Frontal cortex (tissue), 4 donors: Measurements from ENCODE around the gene AKAP11. TPM values are rescaled to one million over a fixed set of nuclear protein-coding genes. Genes with fewer than 3 reads are reported as not detected.

Source experiments
- DNase-seq, 2 donors: peaks; one replicate each; pipeline ENCODE4 v3.0.0; 2012; ENCODE audit warnings: low spot score in 2 of 2
- FAIRE-seq: peaks from 2 replicates; lab custom pipeline; 2012; peaks lifted over from hg19 to GRCh38; lab: Jason Lieb, UNC
- total RNA-seq: library from RNA; depleted of rRNA; stranded (reverse); fragments of >200 nt; gene quantifications from one replicate; pipeline ENCODE4 v1.2.3, GENCODE V29; 2014
- donor health status: control.
- donor health status: control.
- donor health status: control.

AKAP11 gene
- total RNA-seq, 1 donor from 2014 or later, result 76.2 TPM

DNA sequence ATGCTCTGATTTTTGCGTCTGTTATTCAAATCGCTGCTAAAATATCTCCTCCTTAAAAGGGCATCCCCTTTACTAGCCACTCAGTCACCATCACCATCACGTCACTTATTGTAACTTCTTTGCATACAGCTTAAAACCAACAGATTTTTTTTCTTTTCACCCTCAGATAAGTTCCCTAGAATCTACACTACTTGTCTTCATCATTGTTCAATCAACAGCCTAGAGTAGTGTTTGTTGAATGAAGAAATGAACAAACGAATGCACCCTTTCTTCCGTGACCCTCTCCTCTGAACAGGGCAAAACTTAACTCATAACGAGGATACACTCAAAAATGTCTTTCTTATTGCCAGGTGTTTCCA, 1.1 kb upstream of the AKAP11 start:
- DNase-seq, result no peak
- FAIRE-seq, result no peak

DNA sequence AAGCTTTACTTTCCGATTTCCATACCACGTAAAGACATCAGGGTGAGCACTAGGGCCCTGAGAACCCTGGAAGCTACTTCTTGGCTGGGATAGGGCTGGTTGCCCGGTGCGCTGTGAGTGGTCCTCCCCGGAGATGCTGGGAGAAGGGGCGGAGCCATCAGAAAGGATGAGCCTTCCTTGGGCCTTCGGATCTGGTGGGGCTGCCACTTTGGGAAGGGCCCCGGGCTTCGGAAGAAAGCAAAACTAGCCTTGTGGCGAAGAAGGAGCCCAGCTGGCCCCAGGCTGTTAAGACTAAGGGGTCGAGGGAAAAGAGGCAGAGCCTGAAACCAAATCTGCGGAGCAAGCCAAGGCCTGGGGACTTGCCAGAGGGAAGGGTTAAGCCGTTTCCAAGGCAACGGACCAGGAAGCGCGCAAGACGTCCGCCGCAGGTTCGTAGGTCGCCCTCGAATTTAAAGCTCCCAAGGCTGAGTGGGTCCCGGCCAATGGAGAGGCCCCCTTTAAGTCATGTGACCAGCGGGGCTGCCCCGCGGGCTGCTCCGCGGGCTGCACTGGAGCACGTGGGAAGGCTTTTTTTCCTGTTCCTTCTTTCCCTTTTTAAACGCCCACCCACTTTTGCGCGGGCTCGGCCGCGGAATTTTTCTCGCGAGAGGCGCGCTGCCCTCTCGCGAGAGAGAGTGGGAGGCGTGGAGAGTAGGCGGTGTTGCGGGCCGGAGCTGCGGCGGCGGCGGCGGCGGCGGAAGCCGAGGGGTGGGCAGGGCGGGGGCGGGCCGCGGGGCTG, 426 bp upstream of the AKAP11 start:
- FAIRE-seq, result peak; percentile 56

DNA sequence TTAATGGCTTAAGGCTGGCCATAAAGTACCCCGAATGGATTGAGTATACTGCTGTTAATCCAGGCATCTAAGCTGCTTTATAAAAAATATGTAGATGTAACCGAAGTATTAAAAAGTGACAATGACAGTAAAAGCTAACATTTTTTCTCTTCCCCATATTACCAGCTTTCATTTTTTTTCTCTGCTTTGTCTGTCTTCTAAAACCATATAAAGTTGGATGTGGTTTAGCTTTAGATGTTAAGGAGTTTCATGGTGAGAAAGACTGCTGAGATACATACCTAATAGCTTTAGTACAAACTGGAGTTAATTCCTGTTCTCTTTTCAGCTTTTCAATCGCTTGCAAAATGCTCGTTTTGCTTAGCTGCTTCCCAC, 838 bp downstream of the AKAP11 start:
- DNase-seq (no peak), FAIRE-seq (no peak)

More for the DNA sequence above, 426 bp upstream of the AKAP11 start:
- peak; percentile 89 to 90 for DNase-seq

DNA sequence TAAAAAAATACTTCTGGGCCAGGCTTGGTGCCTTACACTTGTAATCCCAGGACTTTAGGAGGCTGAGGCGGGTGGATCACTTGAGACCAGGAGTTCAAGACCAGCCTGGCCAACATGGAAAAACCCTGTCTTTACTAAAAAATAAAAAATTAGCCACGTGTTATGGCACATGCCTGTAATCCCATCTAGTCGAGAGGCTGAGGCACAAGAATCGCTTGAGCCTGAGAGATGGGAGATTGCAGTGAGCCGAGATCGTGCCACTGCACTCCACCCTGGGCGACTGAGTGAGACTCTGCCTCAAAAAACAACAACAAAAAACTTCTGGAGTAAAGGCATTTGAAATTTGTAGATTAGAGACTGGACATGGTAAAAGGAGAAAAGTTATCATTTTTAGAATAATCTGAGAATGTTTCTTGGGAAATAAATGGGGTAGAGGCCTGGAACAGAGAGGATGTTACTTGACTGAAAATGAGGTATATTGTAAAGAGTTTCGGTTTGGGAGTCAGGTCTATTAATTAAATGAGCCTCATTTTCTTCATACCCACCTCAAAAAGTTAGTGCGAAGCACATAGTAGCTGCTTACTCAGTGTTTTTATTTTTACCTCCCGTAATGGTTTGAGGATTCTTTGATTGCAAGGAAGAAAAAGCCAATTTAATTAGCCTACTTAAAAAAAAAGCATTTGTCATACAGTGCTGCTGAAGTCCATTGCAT, 2.6 kb downstream of the AKAP11 start:
- FAIRE-seq (no peak), DNase-seq (no peak)

DNA sequence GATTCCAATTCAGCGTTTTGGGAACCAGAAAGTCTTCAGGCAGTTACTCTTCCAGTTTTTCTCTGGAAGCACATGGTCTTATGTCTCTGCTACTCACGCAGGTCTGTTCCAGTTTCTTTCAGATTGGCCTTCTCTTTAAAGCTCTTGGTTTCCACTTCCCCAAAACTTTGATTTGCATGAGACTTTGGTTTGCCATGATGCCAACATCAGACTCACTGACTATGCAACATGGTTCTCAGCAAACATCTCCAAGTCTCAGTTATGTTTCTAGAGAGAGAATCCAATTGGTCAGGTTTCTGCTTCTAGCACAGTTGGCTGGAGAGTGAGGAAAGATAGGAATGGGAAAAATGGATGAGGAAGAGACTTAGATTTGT, 3.1 kb downstream of the AKAP11 start:
- DNase-seq (no peak), FAIRE-seq (no peak)

DNA sequence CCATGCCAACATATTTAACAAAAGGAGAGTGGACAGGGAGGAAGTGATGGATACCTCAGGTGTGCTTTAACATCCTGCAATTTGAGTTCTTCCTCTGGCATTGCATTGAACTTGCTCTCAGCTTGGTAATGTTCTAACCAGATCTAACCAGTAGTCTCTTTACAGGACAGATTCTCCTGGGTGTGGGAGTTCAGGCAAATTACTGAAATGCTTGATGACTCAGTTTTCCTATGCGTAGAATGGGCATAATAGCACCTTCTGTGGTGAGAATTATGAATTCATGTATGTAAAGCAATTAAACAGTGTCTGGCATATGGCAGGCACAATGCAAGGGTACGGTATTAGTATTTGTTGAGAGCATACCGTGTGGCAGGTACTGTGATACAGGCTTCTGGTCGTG, 3.6 kb downstream of the AKAP11 start:
- FAIRE-seq (no peak), DNase-seq (no peak)

DNA sequence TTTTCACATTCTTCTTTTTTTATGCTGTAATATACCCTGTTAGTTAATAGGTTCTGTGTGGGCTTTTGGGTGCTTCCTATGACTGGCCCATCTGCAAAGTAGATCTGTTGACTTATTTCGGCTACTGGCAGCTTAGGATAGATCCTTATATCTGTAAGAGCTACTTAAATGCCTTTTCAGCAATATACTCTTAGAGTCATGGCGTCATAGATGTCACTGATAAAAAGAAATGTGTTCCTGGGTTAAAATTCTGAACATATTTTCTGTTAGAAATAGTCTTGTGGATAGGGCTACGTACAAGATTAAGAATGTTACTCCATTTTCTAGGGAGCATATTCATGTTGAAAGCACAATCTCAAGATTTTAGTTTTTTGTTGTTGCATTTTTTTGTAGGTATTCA, 4.7 kb downstream of the AKAP11 start:
- FAIRE-seq (no peak), DNase-seq (no peak)

DNA sequence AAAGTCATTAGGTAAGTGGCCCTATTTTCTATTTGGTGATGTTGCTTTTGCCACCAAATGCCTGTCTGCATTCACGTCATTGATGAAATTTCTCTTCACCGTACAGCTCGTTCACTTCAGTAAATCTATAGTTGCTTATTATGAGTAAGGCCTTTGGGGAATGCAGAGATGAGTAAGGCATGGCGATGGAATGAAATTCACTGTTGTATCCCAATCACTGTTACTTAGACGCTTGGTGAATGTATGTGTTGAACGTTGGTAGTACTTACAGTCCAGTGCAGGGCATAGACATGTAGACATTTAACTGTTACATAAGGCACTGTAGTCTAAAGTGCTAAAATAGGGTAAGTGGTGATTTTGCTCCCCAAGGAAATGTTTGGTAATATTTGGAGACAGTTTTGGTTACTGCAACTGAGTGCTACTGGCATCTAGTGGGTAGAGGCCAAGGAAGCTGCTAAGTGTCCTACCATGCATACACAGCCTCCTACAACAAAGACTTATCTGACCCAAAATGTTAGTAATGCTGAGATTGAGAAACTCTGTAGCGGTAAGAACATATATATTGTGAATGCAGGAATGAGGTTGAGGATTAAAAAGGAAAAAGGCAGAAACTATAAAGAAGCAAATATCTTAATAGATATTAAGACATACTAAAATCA, 5.8 kb downstream of the AKAP11 start:
- DNase-seq (no peak), FAIRE-seq (no peak)

DNA sequence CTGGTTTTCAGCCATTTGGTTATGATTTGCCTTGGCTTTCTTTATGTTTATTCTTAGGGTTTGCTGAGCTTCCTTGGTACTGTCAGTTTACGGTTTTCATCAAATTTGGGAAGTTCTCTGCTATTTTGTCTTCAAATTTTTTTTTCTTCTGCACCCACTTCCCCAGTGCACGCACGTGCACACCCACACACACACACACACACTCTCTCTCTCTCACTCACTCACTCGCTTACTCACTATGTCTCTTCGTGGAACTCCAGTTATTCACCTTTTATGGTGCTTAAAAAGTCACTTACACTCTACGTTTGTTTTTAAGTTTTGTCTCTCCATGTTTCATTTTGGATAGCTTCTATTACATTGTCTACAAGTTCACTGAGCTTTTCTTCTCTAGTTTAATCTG, 7.1 kb downstream of the AKAP11 start:
- no peak for DNase-seq
- no peak for FAIRE-seq

DNA sequence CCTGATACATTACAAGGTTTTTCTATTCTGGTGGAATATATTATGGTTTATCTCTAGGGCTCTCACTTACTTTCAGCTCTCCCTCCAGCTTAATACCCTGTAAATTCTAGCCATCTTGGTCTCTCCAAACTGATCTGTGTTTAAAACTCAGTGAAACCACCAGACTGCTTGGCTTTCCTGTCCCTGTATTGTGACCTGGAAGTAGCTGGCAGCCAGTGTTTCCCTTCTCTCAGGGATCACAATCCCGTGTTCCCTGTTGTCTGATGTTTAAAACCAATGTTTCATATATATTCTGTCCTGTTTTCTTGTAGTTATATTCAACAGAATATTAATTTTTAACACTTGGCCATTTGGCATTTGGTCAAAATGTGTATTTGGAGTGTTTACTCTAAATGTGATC, 8.0 kb downstream of the AKAP11 start:
- FAIRE-seq (no peak), DNase-seq (no peak)

DNA sequence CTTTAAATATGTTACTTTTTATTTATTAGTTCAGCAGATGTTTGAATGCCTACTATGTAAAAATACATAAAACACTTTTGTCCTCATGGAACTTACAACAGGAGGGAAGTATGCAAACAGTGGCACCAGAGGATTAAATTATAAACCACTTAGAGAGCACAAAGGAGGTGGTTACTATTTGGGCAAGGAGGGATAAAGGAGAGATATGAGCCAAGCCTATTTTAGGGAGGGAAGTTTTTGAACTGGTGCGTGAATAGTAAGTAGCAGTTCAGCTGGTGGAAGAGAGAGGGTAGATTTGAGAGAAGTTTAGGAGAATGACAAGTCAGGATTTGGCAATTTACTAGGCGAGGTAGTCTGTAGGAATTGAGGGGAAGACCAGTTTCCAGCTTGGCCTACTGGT, 8.6 kb downstream of the AKAP11 start:
- FAIRE-seq (no peak), DNase-seq (no peak)

DNA sequence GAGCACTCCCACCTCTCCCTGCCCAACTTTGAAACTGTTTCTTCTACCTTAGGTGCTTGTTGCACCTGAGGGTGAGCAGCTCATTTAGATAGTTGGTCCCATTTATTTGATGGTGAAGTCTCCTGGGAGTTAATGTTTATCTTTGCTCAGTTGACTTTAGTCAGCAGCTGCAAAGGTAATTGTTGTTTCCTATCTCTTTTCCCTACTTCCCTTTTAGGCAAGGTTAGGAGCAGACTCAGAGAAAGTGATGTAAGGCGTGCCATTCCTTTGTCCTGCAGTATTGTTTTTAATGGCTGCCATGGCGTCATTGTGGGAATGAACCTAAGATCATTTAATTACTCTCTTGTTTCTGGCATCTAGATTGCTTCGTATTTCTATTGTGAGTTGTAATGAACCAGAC, 11.6 kb downstream of the AKAP11 start:
- FAIRE-seq (no peak), DNase-seq (no peak)

DNA sequence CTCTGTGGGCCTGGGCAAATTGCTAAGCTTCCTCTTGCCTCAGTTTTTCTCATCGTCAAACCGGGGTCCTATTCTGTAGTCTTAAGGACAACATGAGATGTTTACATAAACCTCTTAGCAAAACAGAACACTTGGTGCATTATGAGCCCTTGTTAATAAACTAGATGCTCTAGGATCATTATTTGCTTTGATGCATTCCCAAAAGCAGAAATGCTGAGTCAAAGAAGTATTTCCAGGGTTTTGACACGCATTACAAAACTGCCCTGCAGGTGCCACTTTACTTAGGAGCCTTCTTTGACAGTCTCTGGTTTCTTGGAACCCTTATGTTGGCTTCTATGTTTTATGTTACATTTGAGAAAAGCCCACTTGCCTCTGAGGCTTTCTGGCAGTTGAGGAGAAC, 12.1 kb downstream of the AKAP11 start:
- DNase-seq (no peak), FAIRE-seq (no peak)

DNA sequence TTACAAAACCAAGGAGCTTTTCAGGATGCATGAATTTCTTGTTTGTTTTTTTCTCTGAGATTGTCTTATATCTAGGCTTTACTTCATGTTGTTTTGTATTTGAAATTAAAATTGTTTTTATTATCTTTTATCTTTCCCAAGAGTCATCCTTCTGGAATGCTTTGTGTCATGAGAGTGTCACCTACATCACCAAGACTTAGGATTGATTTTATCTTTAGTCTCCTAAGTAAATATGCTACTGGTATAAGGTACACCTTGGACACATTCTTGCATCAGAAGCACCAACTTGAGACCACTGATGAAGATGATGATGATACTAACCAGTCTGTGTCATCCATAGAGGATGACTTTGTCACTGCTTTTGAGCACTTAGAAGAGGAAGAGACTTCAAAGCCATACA, 26.4 kb downstream of the AKAP11 start:
- no peak for FAIRE-seq

DNA sequence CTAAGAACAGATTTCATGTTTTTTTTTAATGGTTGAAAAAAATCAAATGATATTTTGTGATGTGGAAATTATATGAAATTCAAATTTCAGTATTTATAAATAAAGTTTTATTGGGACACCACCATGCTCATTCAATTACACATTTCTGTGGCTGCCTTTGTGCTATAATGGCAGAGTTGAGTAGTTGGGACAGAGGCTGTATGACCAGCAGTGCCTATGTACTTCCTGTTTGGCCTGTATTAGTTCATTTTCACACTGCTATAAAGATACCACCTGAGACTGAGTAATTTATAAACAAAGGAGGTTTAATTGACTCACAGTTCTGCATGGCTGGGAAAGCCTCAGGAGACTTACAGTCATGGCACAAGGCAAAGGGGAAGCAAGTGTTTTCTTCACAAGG, 33.6 kb downstream of the AKAP11 start:
- DNase-seq (no peak), FAIRE-seq (no peak)

More for the DNA sequence above, 26.4 kb downstream of the AKAP11 start:
- no peak for DNase-seq

DNA sequence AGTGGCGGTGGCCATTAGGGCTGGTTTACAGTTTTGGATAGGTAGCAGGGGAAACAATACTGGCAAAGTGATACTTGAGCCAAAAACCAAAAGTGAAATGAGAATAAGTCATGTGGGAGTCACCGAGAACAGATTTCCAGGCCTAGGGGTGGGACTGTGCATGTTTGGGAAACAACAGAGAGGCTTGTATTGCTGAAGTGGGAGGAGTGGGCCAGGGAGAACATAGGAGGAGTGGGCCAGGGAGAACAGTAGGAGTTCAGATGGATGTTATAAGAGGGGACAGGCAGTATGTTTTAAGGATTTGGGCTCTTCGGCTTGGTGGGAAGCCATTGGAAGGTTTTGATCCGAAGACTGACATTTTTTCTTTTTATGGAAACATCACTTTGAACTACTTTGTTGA, 35.5 kb downstream of the AKAP11 start:
- DNase-seq (no peak), FAIRE-seq (no peak)

DNA sequence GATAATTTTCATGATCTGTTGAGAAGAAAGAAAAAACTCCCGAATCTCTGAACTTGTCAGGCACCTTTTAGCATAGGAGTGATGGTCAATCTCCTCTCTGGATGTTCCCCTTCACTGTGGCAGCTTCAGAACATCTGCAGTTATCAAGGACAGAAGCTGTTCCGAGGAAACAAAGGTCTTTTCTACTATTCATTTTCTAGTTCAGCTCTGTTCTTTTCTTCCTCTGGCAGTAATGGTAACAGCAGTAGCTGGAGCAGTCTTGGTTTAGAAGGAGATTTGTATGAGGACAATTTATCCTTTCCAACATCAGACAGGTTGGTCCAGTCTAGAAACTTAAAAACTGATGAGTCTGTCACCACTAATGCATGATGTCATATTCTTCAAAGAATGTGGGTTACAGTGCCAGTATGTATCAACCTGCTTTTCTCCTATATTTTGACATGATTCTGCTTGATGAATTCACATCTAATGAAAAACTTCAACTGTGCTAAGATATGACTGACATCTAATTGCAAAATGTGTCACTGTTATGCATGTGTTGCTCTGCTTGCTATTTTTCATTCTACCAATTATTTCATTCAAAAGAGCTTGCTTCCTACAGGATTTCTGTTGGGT, 41.0 kb downstream of the AKAP11 start:
- no peak for FAIRE-seq
- no peak for DNase-seq

DNA sequence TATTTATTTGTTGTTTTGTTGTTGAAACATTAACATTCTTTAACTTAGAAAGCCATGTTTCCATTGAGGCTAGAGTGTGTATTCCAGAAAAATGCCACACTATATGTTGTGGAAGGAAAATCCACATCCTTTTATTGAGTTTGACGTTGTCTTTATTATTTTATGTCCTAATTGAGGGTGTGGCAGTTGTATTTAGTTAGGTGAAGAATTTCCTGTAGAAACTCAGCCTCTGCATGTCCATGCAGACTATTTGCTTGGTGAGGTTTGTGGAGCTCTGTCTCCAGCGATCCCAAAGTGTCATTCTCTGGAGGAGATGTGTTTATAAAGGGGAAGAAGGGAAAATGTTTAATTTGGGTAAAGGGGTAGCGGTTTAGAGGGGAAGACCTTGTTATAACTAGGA, 46.6 kb downstream of the AKAP11 start:
- FAIRE-seq (no peak), DNase-seq (no peak)

DNA sequence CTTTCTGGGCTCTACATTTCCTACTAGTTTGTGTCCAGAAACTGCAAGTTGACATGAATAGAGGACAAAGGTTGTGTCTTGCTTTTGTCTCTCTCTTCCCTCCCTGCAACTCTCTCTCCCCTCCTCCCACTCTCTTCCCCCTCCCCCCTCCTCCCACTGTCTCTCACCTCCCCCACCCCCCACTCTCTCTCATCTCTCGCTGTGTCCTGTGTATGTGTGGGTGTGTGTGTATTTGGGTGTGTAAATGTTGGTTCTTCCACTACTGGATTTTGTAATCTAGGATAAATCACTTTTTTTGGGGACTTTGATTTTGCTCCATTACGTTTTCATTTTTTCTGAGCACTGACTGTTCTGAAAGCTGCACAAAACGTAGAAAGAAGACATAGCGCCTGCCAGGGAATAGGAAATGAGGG, 48.4 kb downstream of the AKAP11 start:
- no peak for DNase-seq
- FAIRE-seq, result no peak

DNA sequence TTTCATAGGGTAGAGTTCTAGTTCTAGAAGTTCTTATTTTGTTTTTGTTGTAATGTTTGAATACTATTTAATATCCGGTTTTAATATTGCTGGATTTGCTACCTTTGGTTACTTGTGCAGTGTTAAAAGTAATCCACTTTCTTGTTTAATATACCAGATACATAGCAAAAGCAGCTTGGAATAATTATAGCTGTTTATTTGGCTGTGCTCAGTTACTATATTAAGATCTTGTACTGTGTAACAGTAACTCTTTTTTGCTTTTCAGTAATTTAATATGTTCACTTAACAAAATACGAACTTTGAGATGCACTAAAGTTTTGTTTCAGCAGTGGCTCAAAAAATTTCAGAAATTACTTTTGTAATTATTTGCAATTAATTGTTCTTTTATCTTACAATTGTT, 50.9 kb downstream of the AKAP11 start:
- FAIRE-seq, result no peak

DNA sequence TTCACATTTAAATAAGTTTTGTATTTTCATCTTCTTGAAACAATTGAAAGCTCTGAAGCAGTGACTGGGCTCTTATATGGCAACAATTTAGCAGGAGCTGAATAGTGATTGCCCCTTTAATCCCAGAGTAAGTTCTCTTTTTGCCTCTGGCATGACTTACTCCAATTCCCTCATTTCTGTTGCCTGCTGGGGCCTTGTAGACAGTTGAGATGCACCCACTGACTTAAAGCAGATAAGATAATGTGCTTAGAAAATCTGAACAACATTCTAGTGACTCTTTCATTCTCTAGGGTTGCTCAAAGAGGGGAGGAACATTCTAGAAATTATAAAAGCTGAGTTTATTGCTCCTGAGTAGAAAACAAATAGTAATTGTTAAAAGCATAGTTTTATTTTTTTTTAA, 52.8 kb downstream of the AKAP11 start:
- FAIRE-seq, result no peak
- DNase-seq, result no peak

More for the DNA sequence above, 50.9 kb downstream of the AKAP11 start:
- no peak for DNase-seq
